Thoracic aorta (tissue), 2 donors: ENCODE results near the gene LZTS3. TPM values are rescaled to one million over a fixed set of nuclear protein-coding genes. Genes with fewer than 3 reads are reported as not detected.

ENCODE experiments used
- ATAC-seq: fragments of 150-250 bp; one replicate; pipeline ENCODE4 v1.8.0; 2017; ENCODE audit warnings: low read depth; ENCODE audit not compliant: insufficient number of reproducible peaks, low FRiP score
- DNase-seq: peaks from one replicate; pipeline ENCODE4 v3.0.0-alpha.2; 2020; ENCODE audit warnings: low spot score
- H3K27ac ChIP-seq, 2 donors: fragments of 200-600 bp; sonication (generic); 1 replicate in 1 of 2; 2 replicates in 1 of 2; pipeline ENCODE4 v1.5.1; 2016; ENCODE audit warnings: mild to moderate bottlenecking in 2 of 2, moderate library complexity in 2 of 2
- H3K27me3 ChIP-seq: fragments of 200-600 bp; sonication (generic); replicated peaks from 2 replicates; pipeline ENCODE4 v1.6.0; 2016; ENCODE audit warnings: mild to moderate bottlenecking; ENCODE audit not compliant: insufficient read depth
- H3K36me3 ChIP-seq: fragments of 200-600 bp; sonication (generic); one replicate; pipeline ENCODE4 v1.5.1; 2016
- H3K4me1 ChIP-seq, 2 donors: fragments of 200-600 bp; sonication (generic); 1 replicate in 1 of 2; 2 replicates in 1 of 2; pipeline versions ENCODE4 v1.5.1 to v1.6.0; 2016; ENCODE audit warnings: low read depth in 2 of 2, mild to moderate bottlenecking in 1 of 2; ENCODE audit not compliant: control insufficient read depth in 1 of 2
- H3K4me3 ChIP-seq: fragments of 200-600 bp; sonication (generic); 2 replicates; pipeline ENCODE4 v1.5.1; 2016; ENCODE audit warnings: mild to moderate bottlenecking
- H3K9me3 ChIP-seq: fragments of 200-600 bp; sonication (generic); 2 replicates; pipeline ENCODE4 v1.5.1; 2016
- CTCF ChIP-seq: fragments of 200-600 bp; sonication (generic); IDR thresholded peaks from one replicate; pipeline ENCODE4 v1.5.1; 2019; ENCODE audit warnings: antibody characterized with exemption
- total RNA-seq, 2 donors: library from RNA; depleted of rRNA; stranded (reverse); fragments of >200 nt; gene quantifications; one replicate each; pipeline versions ENCODE4 v1.1.0 to v1.2.3, GENCODE V29; 2016

Gene LZTS3
- total RNA-seq, 2 donors from 2014 or later: 9.5 to 18.1 TPM

- Histone ChIP-seq H3K9me3 (no peaks in the 10 kb centered on the region), H3K4me3 (no peak overlapping the region), H3K4me1 (peaks cover 0 to 2% of the 10 kb centered on the region in 2 donors), H3K27ac (no peak overlapping the region), H3K36me3 (peaks cover 3% of the 10 kb centered on the region), H3K27me3 (no peaks in the 10 kb centered on the region)
- DNase-seq (no peak), ATAC-seq (no peak)
- TF ChIP-seq CTCF: no peak
These were observed 7.0 kb upstream of the LZTS3 start for GRCh38 chr20:3180319-3180718.

- Histone ChIP-seq H3K27me3 (no peaks in the 10 kb centered on the region), H3K27ac (no peak overlapping the region), H3K4me1 (peaks cover 0 to 14% of the 10 kb centered on the region in 2 donors), H3K9me3 (no peaks in the 10 kb centered on the region), H3K4me3 (no peak overlapping the region), H3K36me3 (peaks cover 3% of the 10 kb centered on the region)
- DNase-seq (no peak), ATAC-seq (no peak)
- TF ChIP-seq CTCF: no peak
These were observed 4.6 kb upstream of the LZTS3 start for GRCh38 chr20:3177746-3178485.

- Histone ChIP-seq H3K4me1 (peaks cover 5 to 24% of the 10 kb centered on the region in 2 donors), H3K9me3 (no peaks in the 10 kb centered on the region), H3K27me3 (no peaks in the 10 kb centered on the region), H3K36me3 (peaks cover 3% of the 10 kb centered on the region), H3K4me3 (no peak overlapping the region), H3K27ac (no peak overlapping the region)
- DNase-seq (no peak), ATAC-seq (no peak)
- TF ChIP-seq CTCF: no peak
These were observed 1.9 kb upstream of the LZTS3 start for GRCh38 chr20:3175270-3175669.

- no peak for DNase-seq
- peak overlapping the region in 1 of 2 donors; percentile 55 for H3K27ac ChIP-seq
- no peaks in the 10 kb centered on the region for H3K27me3 ChIP-seq
- no peak for ATAC-seq
- no peak for TF ChIP-seq CTCF
- peak overlapping the region; percentile 78 for H3K4me3 ChIP-seq
- no peaks in the 10 kb centered on the region for H3K9me3 ChIP-seq
- H3K36me3 ChIP-seq: peaks cover 3% of the 10 kb centered on the region
- H3K4me1 ChIP-seq: peaks cover 5 to 24% of the 10 kb centered on the region in 2 donors
These were observed 1.3 kb upstream of the LZTS3 start for GRCh38 chr20:3174442-3175261.
